Transverse colon (tissue), 3 donors: Measurements from ENCODE around the gene CREB5.

Source experiments
- CTCF ChIP-seq, 5 experiments: fragments of 200-600 bp in 3 of 5; fragments of 450-650 bp in 2 of 5; sonication (generic) in 3 of 5; IDR thresholded peaks; 1 replicate in 2 of 5; 2 replicates in 3 of 5; pipeline ENCODE4 v1.5.1; 2016 to 2017; ENCODE audit warnings: antibody characterized with exemption in 5 of 5, inconsistent platforms in 3 of 5, mild to moderate bottlenecking in 2 of 5, moderate library complexity in 1 of 5
- EP300 ChIP-seq: sonication (generic); formaldehyde crosslinking; IDR thresholded peaks from one replicate; pipeline ENCODE4 v1.6.1; 2017; ENCODE audit warnings: antibody characterized with exemption, low read depth
- POLR2A ChIP-seq: fragments of 450-650 bp; IDR thresholded peaks from one replicate; pipeline ENCODE4 v1.6.1; 2016; ENCODE audit warnings: antibody characterized with exemption, mild to moderate bottlenecking, moderate library complexity

GRCh38 chr7:28707291-28707690 is 295.0 kb downstream of the CREB5 start:
- TF ChIP-seq POLR2A, result no peak
- TF ChIP-seq CTCF (IDR thresholded peaks at IDR 0.05), result no peak
- no peak for TF ChIP-seq EP300
